ENCODE data around the gene DPM3.

DNA sequence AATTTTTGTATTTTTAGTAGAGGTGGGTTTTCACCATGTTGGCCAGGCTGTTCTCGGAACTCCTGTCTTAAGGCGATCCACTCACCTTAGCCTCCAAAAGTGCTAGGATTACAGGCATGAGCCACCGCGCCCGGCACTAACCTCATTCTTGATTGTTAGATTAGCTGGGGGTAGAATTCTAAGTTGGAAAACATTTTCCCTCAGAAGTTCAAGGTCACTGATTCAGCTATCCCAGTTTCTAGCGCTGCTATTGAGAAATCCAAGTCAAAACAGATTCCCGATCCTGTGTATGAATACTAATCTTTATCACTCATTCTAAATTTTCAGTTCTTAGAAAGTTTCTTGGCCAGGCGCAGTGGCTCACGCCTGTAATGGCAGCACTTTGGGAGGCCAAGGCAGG, 37.0 kb downstream of the DPM3 start:
- no peak for TF ChIP-seq ZNF3 (CRISPR knock-in tag; IDR thresholded peaks at IDR 0.05)
- TF ChIP-seq MAFK (IDR thresholded peaks at IDR 0.05; ENCODE audit: low read length): no peak
- TF ChIP-seq, protein P1, sequence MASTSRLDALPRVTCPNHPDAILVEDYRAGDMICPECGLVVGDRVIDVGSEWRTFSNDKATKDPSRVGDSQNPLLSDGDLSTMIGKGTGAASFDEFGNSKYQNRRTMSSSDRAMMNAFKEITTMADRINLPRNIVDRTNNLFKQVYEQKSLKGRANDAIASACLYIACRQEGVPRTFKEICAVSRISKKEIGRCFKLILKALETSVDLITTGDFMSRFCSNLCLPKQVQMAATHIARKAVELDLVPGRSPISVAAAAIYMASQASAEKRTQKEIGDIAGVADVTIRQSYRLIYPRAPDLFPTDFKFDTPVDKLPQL (IDR thresholded peaks at IDR 0.05; ENCODE audit: extremely low read depth, insufficient read length): no peak
- no peak for TF ChIP-seq NRF1 (conservative IDR thresholded peaks at IDR 0.05 in 1 of 2, IDR thresholded peaks at IDR 0.05 in 1 of 2)
- TF ChIP-seq RCOR1 (IDR thresholded peaks at IDR 0.05; ENCODE audit: borderline replicate concordance in 1 of 2, low read depth in 2 of 2, low read length in 2 of 2): no peak
- no peak for TF ChIP-seq SIN3B (IDR thresholded peaks at IDR 0.05; ENCODE audit: low read depth)
- no peak for TF ChIP-seq FOS (IDR thresholded peaks at IDR 0.05; ENCODE audit: extremely low read depth, insufficient read length)
- TF ChIP-seq IRF2 (CRISPR knock-in tag; IDR thresholded peaks at IDR 0.05): no peak
- TF ChIP-seq, protein P2, sequence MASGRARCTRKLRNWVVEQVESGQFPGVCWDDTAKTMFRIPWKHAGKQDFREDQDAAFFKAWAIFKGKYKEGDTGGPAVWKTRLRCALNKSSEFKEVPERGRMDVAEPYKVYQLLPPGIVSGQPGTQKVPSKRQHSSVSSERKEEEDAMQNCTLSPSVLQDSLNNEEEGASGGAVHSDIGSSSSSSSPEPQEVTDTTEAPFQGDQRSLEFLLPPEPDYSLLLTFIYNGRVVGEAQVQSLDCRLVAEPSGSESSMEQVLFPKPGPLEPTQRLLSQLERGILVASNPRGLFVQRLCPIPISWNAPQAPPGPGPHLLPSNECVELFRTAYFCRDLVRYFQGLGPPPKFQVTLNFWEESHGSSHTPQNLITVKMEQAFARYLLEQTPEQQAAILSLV (tag; IDR thresholded peaks at IDR 0.05): no peak
- TF ChIP-seq POLR2A (conservative IDR thresholded peaks at IDR 0.05): no peak
- TF ChIP-seq, protein P3, sequence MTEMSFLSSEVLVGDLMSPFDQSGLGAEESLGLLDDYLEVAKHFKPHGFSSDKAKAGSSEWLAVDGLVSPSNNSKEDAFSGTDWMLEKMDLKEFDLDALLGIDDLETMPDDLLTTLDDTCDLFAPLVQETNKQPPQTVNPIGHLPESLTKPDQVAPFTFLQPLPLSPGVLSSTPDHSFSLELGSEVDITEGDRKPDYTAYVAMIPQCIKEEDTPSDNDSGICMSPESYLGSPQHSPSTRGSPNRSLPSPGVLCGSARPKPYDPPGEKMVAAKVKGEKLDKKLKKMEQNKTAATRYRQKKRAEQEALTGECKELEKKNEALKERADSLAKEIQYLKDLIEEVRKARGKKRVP (CRISPR knock-in tag; IDR thresholded peaks at IDR 0.05): no peak
- no peak for TF ChIP-seq NFYB (IDR thresholded peaks at IDR 0.05; ENCODE audit: extremely low read depth, insufficient read length)
- TF ChIP-seq TEAD4 (IDR thresholded peaks at IDR 0.05; ENCODE audit: low read length): no peak
- TF ChIP-seq TEAD4 (CRISPR knock-in tag; IDR thresholded peaks at IDR 0.05; ENCODE audit: borderline replicate concordance): no peak
- TF ChIP-seq, protein P4, sequence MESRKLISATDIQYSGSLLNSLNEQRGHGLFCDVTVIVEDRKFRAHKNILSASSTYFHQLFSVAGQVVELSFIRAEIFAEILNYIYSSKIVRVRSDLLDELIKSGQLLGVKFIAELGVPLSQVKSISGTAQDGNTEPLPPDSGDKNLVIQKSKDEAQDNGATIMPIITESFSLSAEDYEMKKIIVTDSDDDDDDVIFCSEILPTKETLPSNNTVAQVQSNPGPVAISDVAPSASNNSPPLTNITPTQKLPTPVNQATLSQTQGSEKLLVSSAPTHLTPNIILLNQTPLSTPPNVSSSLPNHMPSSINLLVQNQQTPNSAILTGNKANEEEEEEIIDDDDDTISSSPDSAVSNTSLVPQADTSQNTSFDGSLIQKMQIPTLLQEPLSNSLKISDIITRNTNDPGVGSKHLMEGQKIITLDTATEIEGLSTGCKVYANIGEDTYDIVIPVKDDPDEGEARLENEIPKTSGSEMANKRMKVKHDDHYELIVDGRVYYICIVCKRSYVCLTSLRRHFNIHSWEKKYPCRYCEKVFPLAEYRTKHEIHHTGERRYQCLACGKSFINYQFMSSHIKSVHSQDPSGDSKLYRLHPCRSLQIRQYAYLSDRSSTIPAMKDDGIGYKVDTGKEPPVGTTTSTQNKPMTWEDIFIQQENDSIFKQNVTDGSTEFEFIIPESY (CRISPR knock-in tag; IDR thresholded peaks at IDR 0.05): no peak

Data from K562 (cell line).